ENCODE measurements around the gene BRWD1.

The BRWD1 gene

GRCh38 chr21:39185157-39185556 is 128.3 kb downstream of the BRWD1 start:
- H3K4me1 ChIP-seq (ENCODE audit: insufficient read depth, low read length, severe bottlenecking) = peaks cover 71% of the 10 kb centered on the region

GRCh38 chr21:39184050-39184980 is 129.1 kb downstream of the BRWD1 start:
- H3F3A ChIP-seq (ENCODE audit: insufficient read depth, low read length) = peaks cover 6% of the 10 kb centered on the region; the same call in 1 of the 2 replicates
- TF ChIP-seq EZH2 (IDR thresholded peaks at IDR 0.05; ENCODE audit: borderline replicate concordance, low read length) (no peak), CTCF (IDR thresholded peaks at IDR 0.05; ENCODE audit: low read length) (no peak)
- H3K36me3 ChIP-seq (ENCODE audit: insufficient read depth, low read length) = peaks cover 12% of the 10 kb centered on the region
- peaks cover 65% of the 10 kb centered on the region for H3K4me1 ChIP-seq (ENCODE audit: insufficient read depth, low read length, severe bottlenecking)
- H3K79me2 ChIP-seq (ENCODE audit: insufficient read depth, low read length) = peaks cover 22% of the 10 kb centered on the region
- H2AFZ ChIP-seq (ENCODE audit: low read length) = no peak overlapping the region
- H4K20me1 ChIP-seq (ENCODE audit: insufficient read depth, low read length) = no peaks in the 10 kb centered on the region
- H3K9me2 ChIP-seq (ENCODE audit: low read depth, low read length) = no peaks in the 10 kb centered on the region
- peak overlapping the region; percentile 93 for H3K4me2 ChIP-seq (ENCODE audit: low read length)
- no peaks in the 10 kb centered on the region for H3K9me3 ChIP-seq (ENCODE audit: low read length)
- no peaks in the 10 kb centered on the region for H3K27me3 ChIP-seq (ENCODE audit: insufficient read depth, low read length)
- peak overlapping the region; percentile 76 for H3K27ac ChIP-seq (ENCODE audit: low read depth, low read length, poor library complexity, severe bottlenecking)
- H3K9ac ChIP-seq (ENCODE audit: low read length) = peak overlapping the region; percentile 86
- H3K4me3 ChIP-seq (ENCODE audit: low read depth, low read length, poor library complexity, severe bottlenecking) = peak overlapping the region; percentile 87

More at GRCh38 chr21:39185157-39185556, 128.3 kb downstream of the BRWD1 start:
- Histone ChIP-seq H3K36me3 (ENCODE audit: insufficient read depth, low read length) (peaks cover 4% of the 10 kb centered on the region), H3K79me2 (ENCODE audit: insufficient read depth, low read length) (peaks cover 19% of the 10 kb centered on the region), H3K9me3 (ENCODE audit: low read length) (no peaks in the 10 kb centered on the region), H3K4me2 (ENCODE audit: low read length) (peak overlapping the region; percentile 93), H3K9ac (ENCODE audit: low read length) (peak overlapping the region; percentile 86; the same call in 1 of the 2 replicates), H4K20me1 (ENCODE audit: insufficient read depth, low read length) (no peaks in the 10 kb centered on the region), H3K27me3 (ENCODE audit: insufficient read depth, low read length) (no peaks in the 10 kb centered on the region), H3K27ac (ENCODE audit: low read depth, low read length, poor library complexity, severe bottlenecking) (peak overlapping the region; percentile 76), H3F3A (ENCODE audit: insufficient read depth, low read length) (peaks cover 6% of the 10 kb centered on the region; the same call in 1 of the 2 replicates), H3K9me2 (ENCODE audit: low read depth, low read length) (no peaks in the 10 kb centered on the region), H3K4me3 (ENCODE audit: low read depth, low read length, poor library complexity, severe bottlenecking) (peak overlapping the region; percentile 87), H2AFZ (ENCODE audit: low read length) (no peak overlapping the region)
- no peak for TF ChIP-seq EZH2 (IDR thresholded peaks at IDR 0.05; ENCODE audit: borderline replicate concordance, low read length)
- no peak for TF ChIP-seq CTCF (IDR thresholded peaks at IDR 0.05; ENCODE audit: low read length)

- peaks cover 20% of the 10 kb centered on the region for H3K36me3 ChIP-seq (ENCODE audit: insufficient read depth, low read length)
- H3F3A ChIP-seq (ENCODE audit: insufficient read depth, low read length) = peaks cover 6% of the 10 kb centered on the region; the same call in 1 of the 2 replicates
- peak within 1 kb of the TSS; percentile 93 for H3K4me2 ChIP-seq (ENCODE audit: low read length)
- peak within 1 kb of the TSS; percentile 86 for H3K9ac ChIP-seq (ENCODE audit: low read length)
- H3K27me3 ChIP-seq (ENCODE audit: insufficient read depth, low read length) = no peaks in the 10 kb centered on the region
- H3K9me2 ChIP-seq (ENCODE audit: low read depth, low read length) = no peaks in the 10 kb centered on the region
- H3K27ac ChIP-seq (ENCODE audit: low read depth, low read length, poor library complexity, severe bottlenecking) = peak within 1 kb of the TSS; percentile 76
- TF ChIP-seq CTCF (IDR thresholded peaks at IDR 0.05; ENCODE audit: low read length) (no peak), EZH2 (IDR thresholded peaks at IDR 0.05; ENCODE audit: borderline replicate concordance, low read length) (no peak)
- H3K79me2 ChIP-seq (ENCODE audit: insufficient read depth, low read length) = peaks cover 22% of the 10 kb centered on the region
- peak within 1 kb of the TSS; percentile 87 for H3K4me3 ChIP-seq (ENCODE audit: low read depth, low read length, poor library complexity, severe bottlenecking)
- H3K4me1 ChIP-seq (ENCODE audit: insufficient read depth, low read length, severe bottlenecking) = peaks cover 56% of the 10 kb centered on the region
- no peak within 1 kb of the TSS for H2AFZ ChIP-seq (ENCODE audit: low read length)
- no peaks in the 10 kb centered on the region for H4K20me1 ChIP-seq (ENCODE audit: insufficient read depth, low read length)
- no peaks in the 10 kb centered on the region for H3K9me3 ChIP-seq (ENCODE audit: low read length)
Measured at GRCh38 chr21:39183272-39184049, 130.0 kb downstream of the BRWD1 start, which contains the start of gene PSMG1. TSS of gene PSMG1 (minus strand) at chr21:39183451. CDS start at chr21:39183385, 66 bp downstream.

Measured in OCI-LY1 (cell line).